Measurements from ENCODE around the gene ZBTB33. TPM values are rescaled to one million over a fixed set of nuclear protein-coding genes. Genes with fewer than 3 reads are reported as not detected.

The ZBTB33 gene
- total and polyA plus RNA-seq, 2 of the 13 experiments (the other 11 are each of a cell fraction or from before 2014, with no cell fraction given) = 6.5 to 20.2 TPM

- TF ChIP-seq ZHX2 (IDR thresholded peaks at IDR 0.05; ENCODE audit: low read depth) (no peak), ZHX2 (CRISPR knock-in tag; IDR thresholded peaks at IDR 0.05; ENCODE audit: borderline replicate concordance) (no peak), HDAC1 (CRISPR knock-in tag; IDR thresholded peaks at IDR 0.05) (peak; percentile 69), STAT5B (CRISPR knock-in tag; IDR thresholded peaks at IDR 0.05) (no peak), POLR2A (IDR thresholded peaks at IDR 0.05; ENCODE audit: insufficient read depth in 1 of 2, low read depth in 2 of 2, low read length in 2 of 2) (peak in 1 of 2 experiments; percentile 39; a peak in 1 of 4 replicates), TFDP1 (CRISPR knock-in tag; IDR thresholded peaks at IDR 0.05; ENCODE audit: borderline replicate concordance) (peak; percentile 79), KLF6 (CRISPR knock-in tag; IDR thresholded peaks at IDR 0.05) (no peak), MIER3 (CRISPR knock-in tag; IDR thresholded peaks at IDR 0.05; ENCODE audit: borderline replicate concordance) (peak; percentile 29; the same call in 1 of the 2 replicates), GRHL1 (CRISPR knock-in tag; conservative IDR thresholded peaks at IDR 0.05) (no peak), MATR3 (CRISPR knock-in tag; IDR thresholded peaks at IDR 0.05) (no peak), HIVEP1 (CRISPR knock-in tag; IDR thresholded peaks at IDR 0.05) (no peak), RAD21 (CRISPR knock-in tag; IDR thresholded peaks at IDR 0.05) (peak; percentile 48), KMT2B (CRISPR knock-in tag; IDR thresholded peaks at IDR 0.05) (peak; percentile 77), TFE3 (CRISPR knock-in tag; IDR thresholded peaks at IDR 0.05) (no peak), NFRKB (IDR thresholded peaks at IDR 0.05) (no peak), PRPF4 (IDR thresholded peaks at IDR 0.05; ENCODE audit: low read depth, low read length, poor library complexity, severe bottlenecking) (no peak), ZNF331 (CRISPR knock-in tag; IDR thresholded peaks at IDR 0.05) (peak; percentile 65; the same call in 1 of the 2 replicates)
Observed at GRCh38 chrX:120250522-120251271, at the start of gene ZBTB33 (continued).

All from HepG2 (cell line).